NCI-H1417 (cell line): ENCODE measurements around the gene MAGOH.
A peak's percentile ranks its signal among the peaks of the same experiment; 100 is the strongest.

Source experiments
- DNase-seq, 3 experiments: peaks; one replicate each; lab custom pipeline; 2025; lab: John Stamatoyannopoulos, UW

MAGOH gene

GRCh38 chr1:53270873-53271272, 32.6 kb upstream of the MAGOH start:
- DNase-seq = no peak

- DNase-seq = no peak
Measured at GRCh38 chr1:53270107-53270506, 31.8 kb upstream of the MAGOH start.

DNA sequence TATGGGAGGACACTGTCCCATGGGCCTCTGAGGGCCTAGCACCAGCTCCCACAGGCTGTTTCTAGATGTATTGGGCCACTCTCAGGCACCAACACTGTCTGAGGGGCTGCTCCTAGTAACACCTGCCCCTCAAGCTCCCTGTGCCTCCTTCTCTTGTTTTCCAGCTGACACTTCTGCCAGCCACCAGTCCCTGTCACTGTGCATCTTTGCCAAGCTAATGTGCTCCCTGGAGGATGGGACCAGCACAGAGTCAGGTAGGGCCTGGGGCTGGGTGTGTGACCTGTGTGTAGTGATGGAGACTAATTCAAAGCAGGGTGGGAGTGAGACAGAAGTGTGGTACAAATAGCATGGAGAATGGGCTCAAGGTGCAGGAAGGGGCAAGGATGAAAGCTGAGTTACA, 29.4 kb upstream of the MAGOH start:
- no peak for DNase-seq

DNA sequence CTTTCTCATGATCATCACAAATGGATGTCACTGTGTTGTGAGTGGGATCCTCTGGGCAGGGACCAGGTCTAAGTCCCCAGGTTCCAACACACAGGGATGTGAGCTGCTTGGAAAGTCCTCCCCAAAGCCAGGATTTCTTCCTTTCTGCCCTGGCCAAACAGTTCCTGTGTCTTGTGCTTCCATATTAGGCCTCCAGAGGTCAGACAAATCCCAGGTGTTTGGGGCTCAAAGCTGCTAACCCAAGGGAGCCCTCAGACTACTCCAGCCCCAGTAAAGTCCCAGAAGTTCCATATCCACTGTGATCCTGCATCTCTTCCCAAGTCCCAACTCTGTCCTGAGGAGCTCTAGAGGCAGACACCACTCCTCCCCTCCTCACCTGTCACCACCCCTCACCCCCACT, 27.7 kb upstream of the MAGOH start:
- DNase-seq = peak in 2 of 3 experiments; percentile 11 to 20

- no peak for DNase-seq
Measured at GRCh38 chr1:53265581-53265980, 27.3 kb upstream of the MAGOH start.

DNA sequence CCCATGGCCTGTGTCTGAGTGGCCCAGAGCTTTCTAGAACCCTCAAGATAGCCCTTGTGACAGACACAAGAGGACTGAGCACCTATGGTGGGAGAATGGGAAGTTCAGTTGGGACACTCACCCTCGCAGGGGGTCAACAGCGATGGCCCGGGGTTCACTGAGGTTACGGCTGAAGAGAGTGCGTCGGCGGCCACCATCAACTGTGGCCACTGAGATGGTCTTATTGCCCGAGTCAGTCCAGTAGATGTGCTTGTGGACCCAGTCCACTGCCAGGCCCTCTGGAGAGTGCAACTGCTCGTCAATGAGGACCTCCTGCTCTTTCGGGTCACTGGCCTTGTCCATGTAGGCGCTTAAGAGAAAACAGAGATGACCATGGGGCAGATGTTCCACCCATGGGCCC, 25.7 kb upstream of the MAGOH start:
- no peak for DNase-seq

DNA sequence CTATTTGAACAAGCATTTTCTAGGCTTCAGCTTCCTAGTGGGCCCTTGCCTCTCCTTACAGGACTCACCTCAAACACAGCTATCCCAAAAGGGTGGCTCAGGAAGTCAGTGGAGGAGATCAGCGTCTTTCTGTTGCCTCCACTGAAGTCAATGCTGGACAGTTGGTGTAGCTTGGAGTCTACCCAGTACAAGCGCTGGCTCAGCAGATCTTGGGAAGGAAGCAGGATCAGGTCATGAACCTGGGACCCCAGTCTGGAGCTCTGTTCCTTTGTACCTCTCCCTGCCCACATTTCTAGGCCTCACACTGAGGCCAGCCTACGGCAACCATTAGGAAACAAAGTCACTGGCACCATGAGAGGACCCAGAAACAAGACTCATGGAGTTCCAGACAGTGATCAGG, 23.7 kb upstream of the MAGOH start:
- DNase-seq = no peak

- DNase-seq = no peak
Measured at GRCh38 chr1:53260631-53261247, 22.4 kb upstream of the MAGOH start.

DNA sequence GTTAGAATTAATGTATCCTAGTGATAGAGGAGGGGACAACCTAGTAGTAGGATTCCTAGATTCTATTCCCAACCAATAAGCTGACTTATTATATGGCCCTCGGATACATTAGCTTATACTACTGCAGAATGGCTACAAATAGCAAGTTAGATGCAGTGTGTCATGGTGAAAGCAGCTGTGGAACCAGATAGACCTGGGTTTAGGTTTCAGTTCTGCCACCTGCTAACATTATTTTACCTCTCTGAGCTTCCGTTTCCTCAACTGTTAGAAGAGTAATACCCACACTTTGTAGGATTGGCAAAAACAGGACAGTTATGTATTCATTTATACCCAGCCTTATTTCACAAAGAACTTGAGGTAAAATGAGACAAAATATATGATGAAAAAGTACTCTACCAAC, 21.6 kb upstream of the MAGOH start:
- no peak for DNase-seq

GRCh38 chr1:53258216-53258615, 19.9 kb upstream of the MAGOH start:
- DNase-seq = no peak

DNA sequence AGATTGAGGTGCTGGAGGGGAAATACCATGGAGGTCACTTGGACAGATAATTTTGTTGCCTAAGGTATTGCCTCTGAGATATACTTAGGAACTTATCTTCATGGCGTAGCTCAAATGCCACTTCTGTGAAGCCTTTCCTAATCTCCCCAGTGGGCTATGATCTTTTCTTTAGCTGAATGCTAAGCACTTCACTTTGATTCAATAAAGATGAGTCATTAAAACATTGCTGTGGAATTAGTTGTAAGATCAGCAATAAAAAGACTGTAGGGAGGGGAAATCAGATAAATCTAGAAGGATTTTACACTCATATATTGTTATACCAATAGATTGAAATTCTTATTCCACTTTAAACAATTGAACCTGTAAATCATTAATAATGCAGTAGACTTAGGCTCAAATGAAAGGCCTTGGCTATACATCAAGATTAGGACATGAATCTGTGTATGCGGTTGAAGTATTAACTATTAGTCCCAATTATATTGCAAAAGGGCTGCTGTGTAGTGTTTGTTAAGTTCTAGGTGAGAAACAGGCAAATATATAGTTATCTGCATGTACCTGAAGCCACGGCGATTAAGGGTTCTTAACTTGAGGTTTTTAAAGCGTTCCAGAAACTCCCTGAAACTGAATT, 19.2 kb upstream of the MAGOH start:
- no peak for DNase-seq

- DNase-seq = no peak
Measured at GRCh38 chr1:53256511-53257453, 18.5 kb upstream of the MAGOH start.

DNA sequence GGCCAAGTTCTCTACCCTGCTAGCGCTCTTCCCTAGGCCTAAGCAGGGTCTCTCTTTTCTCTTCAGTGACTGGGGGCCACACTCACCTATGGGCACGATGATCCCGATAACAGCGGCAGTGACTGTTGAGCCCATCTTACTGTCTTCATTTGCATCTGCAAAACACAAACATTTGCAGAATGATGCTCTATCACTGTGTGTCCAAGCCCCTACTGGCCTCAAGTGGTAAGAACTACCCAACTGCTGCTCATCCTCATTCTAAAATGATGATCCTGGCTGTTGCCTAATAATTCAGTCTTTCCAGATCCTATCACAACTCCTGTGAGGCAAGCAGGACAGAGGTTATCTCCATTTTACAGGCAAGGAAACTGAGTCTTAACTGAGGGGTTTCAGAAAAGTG, 16.7 kb upstream of the MAGOH start:
- no peak for DNase-seq

GRCh38 chr1:53254011-53254640, 15.8 kb upstream of the MAGOH start:
- no peak for DNase-seq

GRCh38 chr1:53250325-53250724, 12.0 kb upstream of the MAGOH start:
- no peak for DNase-seq

DNA sequence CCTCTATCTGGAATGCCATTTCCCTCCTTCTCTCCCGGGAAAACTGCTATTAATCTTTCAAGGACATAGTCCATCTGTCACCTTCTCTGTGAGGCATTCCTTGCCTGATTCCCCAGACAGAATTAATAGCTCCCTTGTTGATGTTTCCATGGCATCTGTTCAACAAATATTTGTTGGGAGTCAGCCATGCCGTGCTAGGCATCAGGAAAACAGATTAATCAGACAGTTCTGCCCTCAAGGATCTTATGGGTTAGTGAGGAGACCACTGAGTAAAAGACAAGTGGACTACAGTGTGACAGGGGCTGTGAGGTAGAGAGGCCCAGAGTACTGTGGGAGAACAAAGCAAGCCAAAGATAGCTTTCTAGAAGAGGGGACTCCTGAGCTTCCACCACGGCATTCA, 11.4 kb upstream of the MAGOH start:
- DNase-seq = peak in 2 of 3 experiments; percentile 12 to 66

- no peak for DNase-seq
Measured at GRCh38 chr1:53246261-53247134, 8.2 kb upstream of the MAGOH start.

DNA sequence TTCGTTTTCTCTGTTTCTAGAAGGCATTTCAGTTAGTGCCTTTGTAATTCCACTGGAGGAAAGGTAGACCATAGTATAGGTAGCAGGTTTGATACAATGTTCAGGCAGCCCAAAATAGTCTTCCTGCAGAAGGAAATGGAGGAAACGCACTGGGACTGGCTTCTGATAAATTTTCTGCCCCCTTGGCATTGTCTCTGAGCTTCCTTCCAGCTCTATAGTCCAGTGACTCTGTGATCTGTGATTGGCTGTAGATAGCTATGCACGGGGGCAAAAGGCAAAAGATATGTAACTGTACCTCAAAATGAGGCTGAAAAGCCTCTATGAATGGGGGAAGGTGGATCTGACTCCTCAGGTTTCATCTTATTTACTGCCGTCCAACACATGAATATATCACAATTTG, 5.8 kb upstream of the MAGOH start:
- no peak for DNase-seq

DNA sequence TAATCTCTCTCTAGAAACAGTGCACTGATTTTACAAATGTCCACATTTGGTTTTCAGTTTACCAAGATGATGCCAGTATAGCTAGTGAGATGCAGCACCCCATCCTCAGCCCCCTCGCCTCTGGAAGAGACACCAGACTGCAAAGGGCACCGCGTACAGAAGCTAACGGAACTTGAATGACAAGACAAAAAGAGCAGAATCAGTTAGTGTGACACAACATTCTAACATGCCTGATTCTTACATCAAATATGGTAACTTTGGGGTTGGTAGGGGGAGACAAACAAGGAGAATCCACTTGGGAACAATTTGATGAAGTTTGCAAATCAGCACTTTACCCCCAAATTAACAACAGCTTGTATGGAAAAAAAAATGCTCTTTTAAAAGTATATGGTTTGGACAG, 4.1 kb upstream of the MAGOH start:
- no peak for DNase-seq

GRCh38 chr1:53241828-53242227, 3.5 kb upstream of the MAGOH start:
- DNase-seq = no peak

DNA sequence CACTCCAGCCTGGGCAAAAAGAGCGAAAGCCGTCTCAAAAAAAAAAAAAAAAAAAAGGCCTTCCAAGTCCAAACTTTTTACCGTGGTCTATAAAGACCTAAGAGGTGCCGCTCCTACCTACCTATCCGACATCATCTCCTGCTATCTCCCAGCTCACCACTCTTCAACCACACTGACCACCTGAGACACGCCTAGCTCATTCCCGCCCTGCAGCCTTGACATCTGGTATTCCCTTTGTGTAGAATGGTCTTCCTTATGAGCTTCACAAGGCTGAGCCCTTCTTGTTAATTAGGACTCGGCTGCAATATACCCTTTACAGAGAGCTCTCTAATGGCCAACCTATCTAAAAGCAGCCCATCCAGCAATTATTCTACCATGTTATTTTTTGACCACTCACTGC, 680 bp downstream of the MAGOH start:
- DNase-seq = no peak

DNA sequence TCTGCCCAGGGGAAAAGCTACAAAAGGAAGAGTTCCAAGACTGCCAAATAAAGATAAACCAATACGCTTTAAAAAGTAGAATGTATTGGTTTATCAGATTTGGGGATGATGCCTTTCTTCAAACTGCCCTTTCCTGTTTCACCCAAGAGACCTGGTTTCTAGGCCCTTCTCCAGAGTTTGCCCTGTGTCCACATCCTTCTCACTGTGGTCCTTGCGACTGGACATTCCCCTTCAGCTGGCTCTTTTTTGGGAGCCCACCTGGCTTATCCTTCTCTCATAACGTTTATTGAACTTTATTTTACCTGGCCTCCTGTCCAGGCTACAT, 17.4 kb downstream of the MAGOH start:
- DNase-seq = no peak
